Lower leg skin (tissue), 4 donors: Measurements from ENCODE around the gene NLRP9. TPM values are rescaled to one million over a fixed set of nuclear protein-coding genes. Genes with fewer than 3 reads are reported as not detected.
"Not testable (repeated sequence)": the region's sequence is repeated elsewhere in the genome, so short reads cannot be mapped to it uniquely, and the experiment has no call there.

ENCODE experiments used
- DNase-seq, 2 donors: peaks; one replicate each; pipeline ENCODE4 v3.0.0-alpha.2; 2019; ENCODE audit warnings: low spot score in 2 of 2
- H3K4me3 ChIP-seq: fragments of 200-600 bp; sonication (generic); 2 replicates; pipeline ENCODE4 v1.5.1; 2017; ENCODE audit warnings: mild to moderate bottlenecking, low read depth; ENCODE audit not compliant: poor library complexity, severe bottlenecking
- CTCF ChIP-seq, 3 donors: fragments of 450-650 bp; IDR thresholded peaks; one replicate each; pipeline ENCODE4 v1.5.1; 2016; ENCODE audit warnings: antibody characterized with exemption in 3 of 3, mild to moderate bottlenecking in 3 of 3, moderate library complexity in 2 of 3
- POLR2A ChIP-seq, 2 donors: fragments of 450-650 bp; IDR thresholded peaks; one replicate each; pipeline ENCODE4 v1.6.1; 2016 to 2017; ENCODE audit warnings: antibody characterized with exemption in 2 of 2, mild to moderate bottlenecking in 1 of 2, moderate library complexity in 1 of 2
- WGBS, 2 donors: methylation state at CpG; one replicate each; pipeline ENCODE4 v1.1.5; 2018; 5-methylcytosine and 5-hydroxymethylcytosine counted together
- intact Hi-C: fragments of 100-400 bp; cut with DNase I; formaldehyde crosslinking; loops from one replicate; pipeline ENCODE4 v1.15.0; 2023; ENCODE audit warnings: low total_unique reads
- total RNA-seq, 4 donors: library from RNA; depleted of rRNA; stranded (reverse); fragments of >200 nt; gene quantifications; one replicate each; pipeline ENCODE4 v1.1.0, GENCODE V29; 2016

NLRP9 gene
- total RNA-seq: not detected

DNA sequence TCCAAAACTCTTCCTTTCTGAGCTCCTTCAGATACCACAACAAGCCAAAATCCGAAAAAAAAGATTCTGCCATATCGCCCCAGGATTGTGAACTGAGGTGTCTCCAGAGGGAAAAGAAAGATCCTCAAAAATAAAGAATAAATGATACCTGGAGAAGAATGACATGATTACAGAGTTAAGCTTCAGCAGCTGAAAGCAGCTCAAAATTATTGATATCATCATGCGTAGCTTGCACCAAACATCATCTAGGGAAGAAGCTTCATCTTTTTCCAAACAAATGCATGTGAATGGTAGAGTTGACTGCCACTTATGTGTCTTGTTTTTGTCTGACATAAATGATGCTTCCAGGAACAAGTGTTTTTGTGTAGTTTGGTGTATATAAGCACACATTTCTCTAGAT is at the start of gene NLRP9:
NLRP9 (minus strand) TSS at position 101 of the 400 bp plus-strand sequence; CDS start at position 73, 28 bp downstream.
- DNase-seq: no peak
- H3K4me3 ChIP-seq: no peak within 1 kb of the TSS
- intact Hi-C loops: no loop called here
- TF ChIP-seq CTCF (IDR thresholded peaks at IDR 0.05) (no peak), POLR2A (IDR thresholded peaks at IDR 0.05) (no peak)
- 86 to 92% methylated on average over 3 of the region's 3 CpGs for WGBS, 2 donors

DNA sequence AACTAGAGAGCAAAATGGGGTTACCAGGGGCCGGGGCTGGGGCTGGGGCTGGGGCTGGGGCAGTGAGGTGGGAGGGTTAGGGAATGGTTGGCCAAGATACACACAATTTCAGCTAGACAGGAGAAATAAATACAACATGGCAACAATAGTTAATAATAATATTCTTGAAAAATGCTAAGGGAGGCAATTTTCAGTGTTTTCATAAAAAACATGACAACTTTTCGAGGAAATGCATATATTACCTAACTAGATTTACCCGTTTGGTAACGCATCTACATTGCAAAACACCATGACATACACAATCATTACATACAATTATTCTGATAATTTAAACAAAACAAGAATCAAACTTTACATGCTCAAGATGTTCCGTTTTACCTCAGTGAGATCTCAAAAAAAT is 42.9 kb upstream of the NLRP9 start:
- intact Hi-C loops: no loop called here
- DNase-seq: no peak
- WGBS, 2 donors: 81% methylated on average over 5 of the region's 5 CpGs
- no peak overlapping the region for H3K4me3 ChIP-seq
- TF ChIP-seq POLR2A (IDR thresholded peaks at IDR 0.05) (no peak), CTCF (IDR thresholded peaks at IDR 0.05) (no peak)

GRCh38 chr19:55778331-55778730 is 40.1 kb upstream of the NLRP9 start:
- H3K4me3 ChIP-seq: no peak overlapping the region
- 87 to 88% methylated on average over 16 of the region's 16 CpGs for WGBS, 2 donors
- TF ChIP-seq CTCF (IDR thresholded peaks at IDR 0.05): no peak
- no peak for TF ChIP-seq POLR2A (IDR thresholded peaks at IDR 0.05)
- intact Hi-C loops: no loop called here
- DNase-seq: no peak

- no peak overlapping the region for H3K4me3 ChIP-seq
- intact Hi-C loops: no loop called here
- no peak for TF ChIP-seq POLR2A (IDR thresholded peaks at IDR 0.05)
- no peak for TF ChIP-seq CTCF (IDR thresholded peaks at IDR 0.05)
- DNase-seq: no peak
- 34 to 40% methylated on average over 7 of the region's 7 CpGs for WGBS, 2 donors
These were observed 39.3 kb upstream of the NLRP9 start for GRCh38 chr19:55777528-55777927.

DNA sequence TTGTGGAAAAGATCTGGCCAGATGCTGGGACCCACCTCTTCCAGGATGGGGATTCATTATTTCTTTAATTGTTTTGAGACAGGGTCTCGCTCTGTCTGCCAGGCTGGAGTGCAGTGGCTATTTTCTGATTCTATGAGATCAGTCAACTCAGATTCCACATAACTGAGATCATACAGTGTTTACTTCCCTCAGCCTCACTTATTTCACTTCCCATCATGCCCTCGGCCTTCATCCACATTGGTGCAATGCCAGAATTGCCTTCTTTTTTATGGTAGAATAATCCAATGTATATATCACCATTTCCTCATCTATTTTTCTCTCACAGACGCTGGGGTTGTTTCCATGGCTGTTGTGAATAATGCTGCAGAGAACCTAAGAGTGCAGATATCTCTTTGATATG is 31.4 kb upstream of the NLRP9 start:
- DNase-seq, intact Hi-C loops, H3K4me3 ChIP-seq: not testable (repeated sequence)
- WGBS, 2 donors: 45 to 51% methylated on average over 2 to 3 of the region's 3 CpGs

GRCh38 chr19:55768818-55769217 is 30.6 kb upstream of the NLRP9 start, which contains the start of gene RFPL4AL1:
Gene RFPL4AL1 (plus strand): TSS chr19:55769118. CDS start chr19:55771805, 2,687 bp downstream.
- intact Hi-C loops, H3K4me3 ChIP-seq, DNase-seq: not testable (repeated sequence)
- 80 to 81% methylated on average over 5 to 6 of the region's 6 CpGs for WGBS, 2 donors

- DNase-seq: no peak
- no peak overlapping the region for H3K4me3 ChIP-seq
- intact Hi-C loops: no loop called here
- 61 to 69% methylated on average over 7 of the region's 7 CpGs for WGBS, 2 donors
- TF ChIP-seq POLR2A (IDR thresholded peaks at IDR 0.05) (no peak), CTCF (IDR thresholded peaks at IDR 0.05) (no peak)
These were observed 28.3 kb upstream of the NLRP9 start for GRCh38 chr19:55766466-55766865.

GRCh38 chr19:55758797-55759196 is 20.6 kb upstream of the NLRP9 start, which contains the start of gene RFPL4A:
Gene RFPL4A (plus strand): TSS chr19:55759097. CDS start chr19:55761801, 2,704 bp downstream.
- DNase-seq, intact Hi-C loops, H3K4me3 ChIP-seq: not testable (repeated sequence)
- WGBS, 2 donors: 71 to 88% methylated on average over 3 of the region's 3 CpGs

DNA sequence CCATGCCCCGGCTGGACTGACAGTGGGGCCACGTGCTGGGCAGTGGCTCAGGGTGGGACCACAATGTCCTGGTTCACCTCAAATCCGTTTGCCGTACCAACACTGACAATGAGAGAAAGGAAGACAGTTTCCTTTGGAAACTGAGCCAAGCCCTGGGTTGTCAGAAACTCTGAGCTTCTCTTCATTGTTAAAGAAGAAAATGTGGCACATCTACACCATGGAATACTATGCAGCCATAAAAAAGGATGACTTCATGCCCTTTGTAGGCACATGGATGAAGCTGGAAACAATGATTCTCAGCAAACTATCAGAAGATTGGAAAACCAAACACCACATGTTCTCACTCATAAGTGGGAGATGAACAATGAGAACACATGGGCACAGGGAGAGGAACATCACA is 18.6 kb upstream of the NLRP9 start:
- WGBS, 2 donors: 76 to 78% methylated on average over 4 of the region's 4 CpGs
- H3K4me3 ChIP-seq, intact Hi-C loops, DNase-seq: not testable (repeated sequence)
